NCI-H82 treated with DMSO at 0.1 percent for 48 hours (cell line): ENCODE results near the gene GRIK3.
A peak's percentile ranks its signal among the peaks of the same experiment; 100 is the strongest.

Source experiments
- DNase-seq: peaks from one replicate; lab custom pipeline; 2025; ENCODE audit not compliant: unreplicated experiment; lab: John Stamatoyannopoulos, UW

The GRIK3 gene

DNA sequence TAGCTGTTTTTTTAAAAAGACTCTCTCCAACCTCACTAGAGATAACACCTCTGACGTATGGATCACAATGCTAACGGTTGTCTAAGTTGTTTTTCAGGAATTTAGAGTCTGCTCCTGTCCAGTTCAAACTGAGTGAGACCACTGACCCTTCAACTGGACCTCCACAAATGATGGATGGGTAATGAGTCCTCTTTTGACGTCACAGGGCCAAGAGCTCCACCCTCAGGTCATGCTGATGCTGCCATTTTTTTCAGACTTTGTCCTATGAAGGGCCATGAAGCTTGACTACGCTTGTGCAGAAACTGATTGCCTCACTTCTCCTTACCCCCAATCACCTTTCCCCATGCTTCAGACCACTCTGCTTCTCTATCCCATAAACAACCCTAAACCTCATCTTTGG, 16.6 kb downstream of the GRIK3 start:
- no peak for DNase-seq

- DNase-seq: no peak
Observed at GRCh38 chr1:37016121-37016520, 18.2 kb downstream of the GRIK3 start.

- no peak for DNase-seq
Observed at GRCh38 chr1:37015713-37016112, 18.6 kb downstream of the GRIK3 start.

DNA sequence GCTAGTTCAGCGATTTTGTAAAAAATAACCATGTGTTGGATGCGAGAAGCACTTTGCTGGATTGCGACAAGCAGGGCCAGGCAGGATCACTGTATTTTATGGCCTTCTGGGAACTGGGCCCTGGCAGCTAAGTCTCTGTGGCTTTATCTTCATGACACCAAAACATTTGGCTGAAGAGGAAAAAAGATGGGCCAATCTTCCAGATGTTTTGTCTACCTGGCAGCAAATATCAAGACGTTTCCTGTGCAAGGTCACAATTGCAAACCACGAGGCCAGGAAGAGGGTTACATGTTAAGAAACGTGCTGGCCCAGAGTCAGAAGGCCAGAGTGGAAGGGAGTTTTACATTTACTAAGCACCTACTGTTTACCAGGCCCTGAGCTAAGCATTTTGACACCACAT, 22.1 kb downstream of the GRIK3 start:
- no peak for DNase-seq

GRCh38 chr1:37010011-37010410, 24.3 kb downstream of the GRIK3 start:
- DNase-seq: no peak

- no peak for DNase-seq
Observed at GRCh38 chr1:37009521-37009920, 24.8 kb downstream of the GRIK3 start.

- no peak for DNase-seq
Observed at GRCh38 chr1:37006132-37006868, 28.0 kb downstream of the GRIK3 start.

DNA sequence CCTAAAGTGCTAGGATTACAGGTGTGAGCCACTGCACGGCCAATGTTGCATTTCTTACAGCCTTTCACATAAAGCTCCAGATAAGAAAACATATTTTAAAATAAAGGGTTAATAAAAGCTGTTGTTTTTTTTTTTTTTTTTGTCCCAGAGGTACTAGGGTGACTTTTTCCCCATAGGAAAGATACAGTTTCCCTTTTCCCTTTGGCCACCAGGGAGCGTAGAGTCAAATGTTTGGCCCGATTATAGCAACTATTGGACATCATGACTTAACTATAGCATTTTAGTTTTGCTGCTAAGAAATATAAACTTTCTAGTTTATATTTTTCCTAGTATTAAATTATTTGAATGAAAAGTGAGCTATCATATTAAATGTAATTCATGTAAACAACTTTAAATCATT, 31.4 kb downstream of the GRIK3 start:
- no peak for DNase-seq

GRCh38 chr1:37001703-37002102, 32.6 kb downstream of the GRIK3 start:
- no peak for DNase-seq

DNA sequence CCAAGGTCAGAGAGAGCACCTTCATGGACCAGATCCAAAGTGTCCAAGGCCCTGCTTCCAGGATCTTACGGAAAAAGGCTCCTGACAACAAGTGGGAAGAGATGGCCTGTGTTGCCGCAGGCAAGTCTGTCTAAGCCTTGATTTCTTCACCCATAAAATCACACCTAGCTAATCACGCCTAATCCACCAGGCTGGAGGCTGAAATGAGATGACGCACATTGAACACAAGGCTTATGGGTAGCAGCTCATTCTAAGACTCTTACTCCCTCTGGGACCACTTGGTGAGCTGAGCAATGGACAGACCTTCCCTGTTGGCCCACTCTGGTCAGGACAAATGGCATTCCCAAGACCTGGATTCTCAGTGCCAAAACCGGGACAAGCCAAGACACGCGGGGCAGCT, 38.2 kb downstream of the GRIK3 start:
- DNase-seq: peak; percentile 24

GRCh38 chr1:36994868-36995267, 39.4 kb downstream of the GRIK3 start:
- no peak for DNase-seq

- DNase-seq: no peak
Observed at GRCh38 chr1:36994294-36994693, 40.0 kb downstream of the GRIK3 start.

DNA sequence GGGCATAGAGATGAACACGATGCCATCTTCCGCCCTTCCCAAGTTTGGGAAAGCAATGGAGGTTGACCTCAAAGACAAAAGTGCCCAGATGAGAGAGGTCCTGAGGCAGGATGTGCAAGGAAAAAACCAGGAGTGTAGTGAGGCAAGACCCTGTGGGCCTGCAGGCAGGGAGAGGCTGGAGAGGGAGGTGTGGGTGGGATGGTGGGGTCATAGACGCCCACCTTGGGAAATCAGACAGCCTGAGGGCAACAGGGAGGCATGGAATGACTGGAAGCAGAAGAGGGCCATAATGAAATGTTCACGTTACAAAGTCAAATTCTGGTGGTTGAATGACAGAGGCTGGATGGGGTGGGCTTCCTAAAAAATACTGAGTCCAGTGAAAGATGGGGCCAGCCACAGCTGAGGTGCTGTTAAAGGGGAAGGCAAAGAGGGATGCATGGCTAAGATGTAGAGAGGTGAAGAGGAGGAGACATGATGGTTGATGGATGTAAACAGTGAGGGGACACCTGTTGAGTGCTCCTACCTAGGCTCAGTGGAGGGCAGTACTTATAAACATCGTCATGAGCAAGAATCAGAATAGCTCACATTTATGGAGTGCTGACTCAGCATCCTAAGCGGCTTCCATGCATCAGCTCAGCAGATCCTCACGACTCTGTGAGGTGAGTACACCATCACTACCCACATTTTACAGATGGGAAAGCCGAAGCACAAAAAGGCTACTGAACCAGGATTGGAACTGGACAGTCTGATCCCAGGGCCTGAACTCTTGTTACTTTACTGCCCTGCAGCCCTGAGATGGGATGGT, 42.0 kb downstream of the GRIK3 start:
- no peak for DNase-seq

GRCh38 chr1:36991551-36991950, 42.8 kb downstream of the GRIK3 start:
- DNase-seq: no peak

- DNase-seq: no peak
Observed at GRCh38 chr1:36990928-36991327, 43.4 kb downstream of the GRIK3 start.

DNA sequence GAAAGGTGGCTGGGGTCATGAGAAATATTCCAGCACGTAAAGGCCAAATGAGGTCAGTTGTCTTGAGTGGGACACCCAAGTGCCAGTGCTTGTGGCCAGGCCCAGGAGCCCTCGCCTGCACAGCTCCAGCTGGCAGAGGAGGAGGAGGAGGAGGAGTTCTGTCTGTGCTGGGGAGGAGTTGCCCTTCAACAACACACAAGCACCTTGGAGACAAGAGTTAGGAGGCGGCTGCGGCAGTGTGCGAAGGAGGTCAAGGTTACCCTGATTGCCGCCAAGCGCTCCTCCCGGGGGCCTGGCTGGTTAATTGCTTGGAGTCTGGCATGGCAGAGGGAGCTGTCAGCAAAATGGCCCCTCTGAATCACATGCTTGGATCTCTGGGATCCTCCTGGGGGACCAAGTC, 45.1 kb downstream of the GRIK3 start:
- DNase-seq: no peak

DNA sequence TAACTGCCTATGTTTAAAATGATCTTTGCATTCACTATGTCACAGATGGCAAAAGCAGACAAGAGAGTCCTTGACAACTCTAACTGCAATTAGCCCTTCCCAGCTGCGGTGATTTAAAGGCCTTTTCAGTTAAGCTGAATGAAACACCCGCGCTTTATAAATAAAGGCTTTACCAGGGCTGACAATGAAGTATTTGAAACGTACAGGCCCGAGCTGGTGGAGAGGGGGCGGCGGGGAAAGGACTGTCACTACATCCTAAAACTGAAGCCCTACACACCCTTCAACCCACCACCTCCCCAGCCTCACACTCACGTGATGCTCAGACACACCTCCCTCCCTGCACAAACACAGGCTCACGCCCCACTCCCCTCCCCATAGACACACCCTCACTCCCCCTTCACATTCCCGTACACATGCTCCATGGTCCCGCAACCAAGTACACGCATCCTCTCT, 45.5 kb downstream of the GRIK3 start:
- no peak for DNase-seq

- DNase-seq: no peak
Observed at GRCh38 chr1:36988321-36988720, 46.0 kb downstream of the GRIK3 start.

DNA sequence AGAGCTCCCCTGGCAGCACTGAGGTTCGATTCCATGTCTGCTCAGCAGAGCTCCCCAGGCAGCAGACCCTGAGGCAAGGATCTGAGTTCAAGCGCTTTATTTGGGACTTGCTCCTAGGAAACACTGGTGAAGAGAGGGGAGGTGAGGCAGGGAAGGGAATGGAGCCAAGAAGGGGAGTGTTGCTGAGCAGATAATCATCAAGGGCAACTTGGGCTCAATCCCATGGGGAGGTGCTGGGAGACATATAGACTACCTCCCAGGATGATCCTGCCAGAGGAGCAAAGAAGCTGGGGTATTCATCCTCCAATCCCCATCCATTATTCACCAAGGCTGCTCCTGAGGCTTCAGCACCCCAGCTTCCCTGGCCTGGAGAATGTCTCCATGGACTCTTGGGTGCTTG, 47.0 kb downstream of the GRIK3 start:
- DNase-seq: no peak

DNA sequence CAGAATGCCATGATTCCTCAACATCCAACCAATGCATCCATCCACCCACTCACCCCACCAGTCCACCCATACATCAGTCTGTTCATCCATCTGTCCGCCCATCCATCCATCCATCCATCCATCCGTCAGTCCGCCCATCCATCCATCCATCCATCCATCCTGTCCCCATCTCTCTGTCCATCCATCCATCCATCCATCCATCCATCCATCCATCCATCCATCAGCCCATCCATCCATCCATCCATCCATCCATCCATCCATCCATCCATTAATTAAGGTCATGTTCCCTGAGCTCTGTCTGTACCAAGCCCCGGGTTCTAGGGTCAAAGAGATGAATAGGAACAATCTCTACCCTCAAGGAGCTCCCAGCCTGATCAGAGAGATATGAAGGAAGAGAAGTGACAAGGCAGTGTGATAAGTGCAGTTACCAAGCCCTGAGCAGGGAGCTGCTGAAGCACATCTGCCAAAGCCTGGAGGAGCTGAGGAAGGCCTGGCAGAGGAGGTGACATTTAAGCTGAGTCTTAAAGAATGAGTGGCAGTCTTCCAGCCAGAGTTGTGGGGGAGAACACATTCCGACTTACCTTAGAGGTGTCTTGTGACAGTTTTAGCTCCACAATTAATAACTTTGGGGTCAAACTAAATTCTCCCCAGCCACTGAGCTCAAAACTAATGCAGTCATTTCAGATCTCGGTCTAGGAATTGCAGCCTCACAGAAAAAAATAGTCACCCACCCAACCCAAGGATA, 47.9 kb downstream of the GRIK3 start:
- no peak for DNase-seq

GRCh38 chr1:36984675-36985074, 49.6 kb downstream of the GRIK3 start:
- no peak for DNase-seq

DNA sequence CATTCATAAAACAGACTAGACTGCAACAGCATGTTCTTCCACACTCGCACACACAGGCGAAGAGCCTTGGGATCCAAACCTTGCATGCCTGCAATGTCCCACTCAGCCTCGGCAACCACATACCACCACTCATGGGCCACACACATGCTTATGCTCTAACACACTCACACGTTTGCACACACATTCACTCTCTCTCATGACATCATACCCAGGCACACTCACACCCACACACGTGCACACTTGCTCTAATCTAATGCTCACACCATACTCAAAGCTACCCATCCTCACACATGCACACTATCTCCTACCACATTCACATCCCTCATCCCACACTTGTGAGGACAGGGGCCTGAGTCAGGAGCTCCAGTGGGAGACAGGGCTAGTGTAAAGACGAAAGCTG, 50.3 kb downstream of the GRIK3 start:
- no peak for DNase-seq
